ENCODE measurements around the gene VPS41. TPM values are rescaled to one million over a fixed set of nuclear protein-coding genes. Genes with fewer than 3 reads are reported as not detected.
"Not testable (repeated sequence)": the region's sequence is repeated elsewhere in the genome, so short reads cannot be mapped to it uniquely, and the experiment has no call there.

Gene VPS41
- total RNA-seq, 2 experiments from 2014 or later: 56.3 to 59.4 TPM

GRCh38 chr7:38862666-38863065 is 46.3 kb downstream of the VPS41 start:
- no peak overlapping the region for H3K4me3 Mint-ChIP-seq
- no peak for DNase-seq
- CTCF ChIA-PET: no interaction called here
- H3K4me1 Mint-ChIP-seq: no peaks in the 10 kb centered on the region
- no peaks in the 10 kb centered on the region for H3K9me3 Mint-ChIP-seq (ENCODE audit: low read depth)
- H3K36me3 Mint-ChIP-seq: peaks cover 19% of the 10 kb centered on the region
- H3K27ac Mint-ChIP-seq: no peak overlapping the region
- no peak for ATAC-seq
- H3K27me3 Mint-ChIP-seq: no peaks in the 10 kb centered on the region

- Mint-ChIP-seq H3K4me1 (no peaks in the 10 kb centered on the region), H3K9me3 (ENCODE audit: low read depth) (no peaks in the 10 kb centered on the region), H3K27me3 (no peaks in the 10 kb centered on the region), H3K36me3 (peaks cover 21% of the 10 kb centered on the region), H3K27ac (no peak overlapping the region), H3K4me3 (no peak overlapping the region)
- CTCF ChIA-PET: no interaction called here
- ATAC-seq: no peak
- DNase-seq: no peak
These were observed 50.6 kb downstream of the VPS41 start for GRCh38 chr7:38858259-38858884.

DNA sequence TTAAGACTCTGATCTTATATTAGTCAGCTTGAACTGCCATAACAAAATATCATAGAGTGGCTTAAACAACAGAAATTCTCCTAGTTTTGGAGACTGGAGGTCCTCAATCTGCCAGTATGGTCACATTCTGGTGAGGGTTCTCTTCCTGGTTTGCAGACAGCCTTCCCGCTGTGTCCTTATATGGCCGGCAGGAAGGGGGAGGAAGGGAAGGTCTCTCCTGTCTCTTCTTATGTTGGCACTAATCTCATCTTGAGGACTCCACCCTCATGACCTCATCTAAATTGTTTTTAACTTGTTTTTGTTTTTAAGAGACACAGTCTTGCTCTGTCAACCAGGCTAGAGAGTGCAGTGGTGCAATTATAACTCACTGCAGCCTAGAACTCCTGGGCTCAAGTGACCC is 53.1 kb downstream of the VPS41 start:
- Mint-ChIP-seq H3K27me3 (no peaks in the 10 kb centered on the region), H3K4me3 (no peak overlapping the region), H3K27ac (no peak overlapping the region), H3K36me3 (peaks cover 8% of the 10 kb centered on the region), H3K4me1 (no peaks in the 10 kb centered on the region), H3K9me3 (ENCODE audit: low read depth) (no peaks in the 10 kb centered on the region)
- CTCF ChIA-PET: no interaction called here
- DNase-seq (no peak), ATAC-seq (no peak)

- H3K27me3 Mint-ChIP-seq: no peaks in the 10 kb centered on the region
- peaks cover 6% of the 10 kb centered on the region for H3K36me3 Mint-ChIP-seq
- H3K9me3 Mint-ChIP-seq (ENCODE audit: low read depth): no peaks in the 10 kb centered on the region
- no peak overlapping the region for H3K27ac Mint-ChIP-seq
- DNase-seq (no peak), ATAC-seq (no peak)
- CTCF ChIA-PET: no interaction called here
- no peak overlapping the region for H3K4me3 Mint-ChIP-seq
- H3K4me1 Mint-ChIP-seq: no peaks in the 10 kb centered on the region
These were observed 53.6 kb downstream of the VPS41 start for GRCh38 chr7:38855386-38855785.

DNA sequence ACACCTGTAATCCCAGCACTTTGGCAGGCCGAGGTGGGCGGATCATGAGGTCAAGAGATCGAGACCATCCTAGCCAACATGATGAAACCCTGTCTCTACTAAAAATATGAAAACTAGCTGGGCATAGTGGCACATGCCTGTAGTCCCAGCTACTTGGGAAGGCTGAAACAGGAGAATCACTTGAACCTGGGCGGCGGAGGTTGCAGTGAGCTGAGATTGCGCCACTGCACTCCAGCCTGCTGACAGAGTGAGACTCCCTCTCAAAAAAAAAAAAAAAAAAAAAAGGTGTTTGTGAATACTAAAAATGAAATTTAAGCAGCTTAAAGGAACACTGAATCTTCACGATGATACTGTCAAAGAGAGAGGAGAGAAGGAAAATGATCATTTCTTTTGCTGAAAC is 54.0 kb downstream of the VPS41 start:
- H3K36me3 Mint-ChIP-seq; H3K27ac Mint-ChIP-seq; H3K9me3 Mint-ChIP-seq (ENCODE audit: low read depth); DNase-seq; ATAC-seq; CTCF ChIA-PET; H3K27me3 Mint-ChIP-seq; H3K4me1 Mint-ChIP-seq; H3K4me3 Mint-ChIP-seq: not testable (repeated sequence)

DNA sequence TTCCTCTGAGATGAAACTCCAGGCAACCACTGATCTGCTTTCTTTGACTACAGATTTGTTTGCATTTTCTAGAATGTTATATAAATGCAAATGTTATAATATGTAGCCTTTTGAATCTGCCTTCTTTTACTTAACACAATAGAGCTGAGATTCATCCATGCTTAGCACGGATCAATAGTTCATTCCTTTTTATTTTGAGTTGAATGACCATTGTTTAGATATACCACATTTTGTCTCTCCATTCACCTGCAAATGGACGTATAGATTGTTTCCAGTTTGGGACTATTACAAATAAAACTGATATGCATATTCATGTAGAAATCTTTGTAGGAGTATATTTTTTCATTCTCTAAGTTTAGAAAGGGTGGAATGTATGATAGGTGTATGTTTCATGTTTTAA is 57.7 kb downstream of the VPS41 start:
- Mint-ChIP-seq H3K27me3 (no peaks in the 10 kb centered on the region), H3K9me3 (ENCODE audit: low read depth) (no peaks in the 10 kb centered on the region), H3K27ac (no peak overlapping the region), H3K36me3 (peaks cover 4% of the 10 kb centered on the region), H3K4me3 (no peak overlapping the region), H3K4me1 (no peaks in the 10 kb centered on the region)
- ATAC-seq (no peak), DNase-seq (no peak)
- CTCF ChIA-PET: no interaction called here

- no peak overlapping the region for H3K27ac Mint-ChIP-seq
- H3K4me1 Mint-ChIP-seq: no peaks in the 10 kb centered on the region
- no peak overlapping the region for H3K4me3 Mint-ChIP-seq
- no peaks in the 10 kb centered on the region for H3K9me3 Mint-ChIP-seq (ENCODE audit: low read depth)
- CTCF ChIA-PET: no interaction called here
- H3K27me3 Mint-ChIP-seq: no peaks in the 10 kb centered on the region
- peaks cover 2% of the 10 kb centered on the region for H3K36me3 Mint-ChIP-seq
- ATAC-seq: no peak
- DNase-seq: no peak
These were observed 62.7 kb downstream of the VPS41 start for GRCh38 chr7:38846280-38846679.

DNA sequence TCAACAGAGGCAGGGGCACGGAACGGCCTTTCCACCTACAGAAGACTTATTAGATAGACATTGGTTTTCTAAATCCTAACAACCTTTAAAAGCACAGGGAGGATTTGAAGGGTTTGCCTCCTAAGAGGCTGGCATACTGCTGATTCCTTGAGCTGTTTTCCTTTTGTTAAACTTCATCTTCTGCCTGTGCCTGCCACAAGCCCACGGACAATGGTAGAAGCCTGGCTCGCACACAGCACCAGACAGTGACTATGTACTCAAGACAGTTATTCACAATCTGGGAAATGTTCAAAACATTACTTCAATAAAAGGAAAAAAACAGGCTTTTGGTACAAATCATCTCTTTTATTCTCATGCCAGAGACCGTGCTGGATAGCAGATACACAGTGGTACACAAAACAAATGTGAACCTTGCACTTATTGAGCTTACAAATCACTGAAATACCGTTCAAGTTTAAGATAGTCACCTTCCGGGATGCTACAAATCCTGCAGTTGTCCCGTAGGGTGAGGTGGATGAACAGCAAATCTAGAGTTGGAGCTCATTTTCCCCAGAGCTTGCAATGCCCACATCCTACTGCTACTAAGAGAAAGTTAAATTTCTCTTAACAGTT is 63.9 kb downstream of the VPS41 start:
- no peak for DNase-seq
- CTCF ChIA-PET: no interaction called here
- no peak overlapping the region for H3K27ac Mint-ChIP-seq
- H3K4me3 Mint-ChIP-seq: no peak overlapping the region
- no peaks in the 10 kb centered on the region for H3K9me3 Mint-ChIP-seq (ENCODE audit: low read depth)
- ATAC-seq: no peak
- peaks cover 2% of the 10 kb centered on the region for H3K36me3 Mint-ChIP-seq
- H3K4me1 Mint-ChIP-seq: no peaks in the 10 kb centered on the region
- H3K27me3 Mint-ChIP-seq: no peaks in the 10 kb centered on the region

DNA sequence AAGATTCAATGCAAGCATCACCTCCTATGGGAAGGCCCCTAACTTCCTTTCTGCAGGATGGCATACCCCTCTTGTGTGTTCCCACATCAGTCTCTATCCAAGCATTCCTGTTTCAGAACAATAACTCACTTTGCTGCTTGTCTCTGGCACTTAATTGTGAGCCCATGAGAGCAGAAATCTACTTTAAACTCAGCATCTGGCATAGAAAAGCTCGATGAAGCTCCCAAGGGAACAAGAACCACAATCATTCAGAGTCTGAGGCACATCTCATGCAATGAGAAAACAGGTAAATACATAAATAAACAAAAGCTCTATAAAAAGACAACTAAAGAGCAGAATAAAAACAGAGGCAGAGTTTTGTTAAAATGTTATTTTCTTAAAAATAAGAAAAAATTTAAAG is 66.2 kb downstream of the VPS41 start:
- Mint-ChIP-seq H3K9me3 (ENCODE audit: low read depth) (peaks cover 2% of the 10 kb centered on the region), H3K4me3 (no peak overlapping the region), H3K36me3 (peaks cover 8% of the 10 kb centered on the region), H3K27ac (no peak overlapping the region), H3K4me1 (no peaks in the 10 kb centered on the region), H3K27me3 (no peaks in the 10 kb centered on the region)
- DNase-seq (no peak), ATAC-seq (no peak)
- CTCF ChIA-PET: no interaction called here

DNA sequence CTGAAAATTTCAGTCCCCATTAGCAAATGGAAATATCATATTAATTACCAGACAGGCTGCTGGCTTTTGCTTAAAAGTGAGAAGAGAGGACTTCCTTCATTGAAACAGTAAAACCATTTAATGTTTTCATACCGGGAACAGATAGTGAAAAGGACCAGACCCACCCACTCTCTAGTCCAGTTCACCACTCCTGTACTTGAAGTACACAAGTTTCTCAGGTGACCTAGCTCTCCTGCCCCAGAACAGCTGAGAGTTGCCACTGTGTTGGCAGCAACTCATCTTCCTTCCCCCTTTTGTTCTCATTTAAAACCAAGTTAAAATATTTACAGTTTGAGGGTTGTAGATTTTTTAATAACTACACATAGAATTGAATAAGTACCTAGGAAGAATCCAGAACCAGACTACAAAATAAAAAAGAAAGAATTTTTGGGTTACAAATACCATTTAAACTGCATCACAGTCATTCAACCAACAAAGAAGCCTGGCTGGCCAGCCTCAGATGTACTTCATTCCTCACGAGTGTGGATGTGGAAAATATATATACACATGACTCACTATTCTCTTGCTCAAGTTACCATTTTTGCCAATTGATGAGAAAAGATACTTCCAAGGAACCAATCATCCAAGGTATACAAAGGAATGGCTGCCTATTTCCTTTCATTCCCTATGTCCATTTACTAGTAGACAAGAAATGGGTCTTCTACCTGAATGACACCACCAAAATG is 68.1 kb downstream of the VPS41 start:
- Mint-ChIP-seq H3K4me3 (no peak overlapping the region), H3K9me3 (ENCODE audit: low read depth) (peaks cover 4% of the 10 kb centered on the region), H3K4me1 (no peaks in the 10 kb centered on the region), H3K27ac (no peak overlapping the region), H3K36me3 (peaks cover 12% of the 10 kb centered on the region), H3K27me3 (no peaks in the 10 kb centered on the region)
- CTCF ChIA-PET: no interaction called here
- ATAC-seq (no peak), DNase-seq (no peak)

GRCh38 chr7:38839851-38840250 is 69.1 kb downstream of the VPS41 start:
- CTCF ChIA-PET: no interaction called here
- H3K4me3 Mint-ChIP-seq: no peak overlapping the region
- peaks cover 4% of the 10 kb centered on the region for H3K9me3 Mint-ChIP-seq (ENCODE audit: low read depth)
- H3K36me3 Mint-ChIP-seq: peaks cover 12% of the 10 kb centered on the region
- no peak overlapping the region for H3K27ac Mint-ChIP-seq
- DNase-seq (no peak), ATAC-seq (no peak)
- no peaks in the 10 kb centered on the region for H3K4me1 Mint-ChIP-seq
- H3K27me3 Mint-ChIP-seq: no peaks in the 10 kb centered on the region

- DNase-seq: no peak
- Mint-ChIP-seq H3K36me3 (peaks cover 12% of the 10 kb centered on the region), H3K4me3 (no peak overlapping the region), H3K4me1 (no peaks in the 10 kb centered on the region), H3K27me3 (no peaks in the 10 kb centered on the region), H3K27ac (no peak overlapping the region), H3K9me3 (ENCODE audit: low read depth) (peaks cover 4% of the 10 kb centered on the region)
- no peak for ATAC-seq
- CTCF ChIA-PET: no interaction called here
These were observed 70.1 kb downstream of the VPS41 start for GRCh38 chr7:38838725-38839385.

DNA sequence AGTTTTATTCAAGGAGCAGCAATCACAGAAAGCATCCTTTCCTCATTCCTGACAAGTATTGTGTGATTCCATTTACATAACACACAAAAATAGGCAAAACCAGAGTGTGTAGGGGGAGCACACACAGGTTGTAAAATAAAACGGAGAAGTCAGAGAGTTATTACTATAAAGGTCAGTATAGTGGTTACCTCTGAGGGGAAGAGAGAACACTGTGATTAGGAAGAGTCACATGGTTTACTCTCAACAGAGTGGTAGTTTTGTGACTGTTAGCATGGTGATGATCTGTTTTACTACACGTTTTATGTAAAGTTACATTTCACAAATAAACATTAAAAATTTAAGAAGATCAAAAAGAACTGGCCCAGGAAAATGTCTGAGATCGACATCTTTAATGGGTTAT is 74.6 kb downstream of the VPS41 start:
- Mint-ChIP-seq H3K9me3 (ENCODE audit: low read depth) (peaks cover 4% of the 10 kb centered on the region), H3K4me1 (peaks cover 1% of the 10 kb centered on the region)
- DNase-seq: no peak

DNA sequence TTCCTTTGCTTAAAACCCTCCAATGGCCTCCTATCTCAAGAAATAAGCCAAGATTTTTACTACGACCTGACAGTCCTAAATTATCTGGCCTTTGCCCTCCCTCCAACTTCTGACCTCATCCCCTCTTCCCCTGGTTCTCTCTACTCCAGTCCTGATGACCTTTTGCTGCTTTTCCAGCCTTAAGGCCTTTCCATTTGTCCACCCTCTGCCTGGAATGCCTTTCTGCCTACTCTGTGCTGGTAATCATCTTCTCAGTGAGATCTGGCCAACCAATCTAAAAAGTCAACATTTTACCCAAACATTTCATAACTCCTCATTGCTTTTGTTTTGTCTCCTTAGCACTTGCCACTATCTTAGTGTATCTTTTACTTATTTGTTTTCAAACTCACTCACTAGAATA is 75.7 kb downstream of the VPS41 start:
- Mint-ChIP-seq H3K9me3 (ENCODE audit: low read depth) (peaks cover 4% of the 10 kb centered on the region), H3K4me3 (no peak overlapping the region), H3K27ac (no peak overlapping the region), H3K27me3 (no peaks in the 10 kb centered on the region), H3K4me1 (peaks cover 1% of the 10 kb centered on the region), H3K36me3 (peaks cover 10% of the 10 kb centered on the region)
- CTCF ChIA-PET: no interaction called here
- DNase-seq (no peak), ATAC-seq (no peak)

More for the DNA sequence above, 74.6 kb downstream of the VPS41 start:
- CTCF ChIA-PET: no interaction called here
- peaks cover 11% of the 10 kb centered on the region for H3K36me3 Mint-ChIP-seq
- no peak overlapping the region for H3K4me3 Mint-ChIP-seq
- H3K27ac Mint-ChIP-seq: no peak overlapping the region
- no peak for ATAC-seq
- H3K27me3 Mint-ChIP-seq: no peaks in the 10 kb centered on the region

Data from activated CD8-positive, alpha-beta memory T cell treated with anti-CD3 and anti-CD28 coated beads, Interleukin-2, amount 10 ng/mL, durations not matched to agents 7 days and 5 days (primary cell).